Mucosa of rectum (tissue), 2 donors: ENCODE data around the gene CHN1.

Source experiments
- H3K27ac ChIP-seq, 2 donors: one replicate each; pipeline ENCODE4 v1.7.0; 2013; ENCODE audit warnings: inconsistent platforms in 2 of 2, low read depth in 2 of 2, low read length in 2 of 2
- H3K27me3 ChIP-seq, 2 donors: one replicate each; pipeline ENCODE4 v1.7.0; 2013; ENCODE audit warnings: low read length in 2 of 2; ENCODE audit not compliant: control insufficient read depth in 2 of 2, insufficient read depth in 2 of 2
- H3K36me3 ChIP-seq, 2 donors: one replicate each; pipeline ENCODE4 v1.7.0; 2013; ENCODE audit warnings: low read length in 2 of 2; ENCODE audit not compliant: control insufficient read depth in 2 of 2, insufficient read depth in 2 of 2
- H3K4me1 ChIP-seq, 2 donors: one replicate each; pipeline ENCODE4 v1.7.0; 2013; ENCODE audit warnings: low read length in 2 of 2, mild to moderate bottlenecking in 1 of 2; ENCODE audit not compliant: control insufficient read depth in 2 of 2, insufficient read depth in 2 of 2
- H3K4me3 ChIP-seq, 2 donors: one replicate each; pipeline ENCODE4 v1.7.0; 2013; ENCODE audit warnings: low read length in 2 of 2
- H3K9ac ChIP-seq, 2 donors: one replicate each; pipeline ENCODE4 v1.7.0; 2013; ENCODE audit warnings: low read length in 2 of 2, low read depth in 1 of 2, mild to moderate bottlenecking in 1 of 2
- H3K9me3 ChIP-seq, 2 donors: one replicate each; pipeline ENCODE4 v1.7.0; 2013; ENCODE audit warnings: low read length in 2 of 2; ENCODE audit not compliant: control insufficient read depth in 2 of 2
- donor health status: healthy.
- donor health status: Normal muscosa, but diverticular disease.

CHN1 gene

GRCh38 chr2:174965992-174966744, 39.0 kb downstream of the CHN1 start:
- Histone ChIP-seq H3K4me1 (no peaks in the 10 kb centered on the region), H3K27ac (no peak overlapping the region), H3K4me3 (no peak overlapping the region), H3K36me3 (no peaks in the 10 kb centered on the region), H3K27me3 (no peaks in the 10 kb centered on the region), H3K9me3 (no peaks in the 10 kb centered on the region), H3K9ac (no peak overlapping the region)

GRCh38 chr2:174965551-174965950, 39.6 kb downstream of the CHN1 start:
- no peaks in the 10 kb centered on the region for H3K27me3 ChIP-seq
- no peak overlapping the region for H3K9ac ChIP-seq
- H3K4me3 ChIP-seq: no peak overlapping the region
- no peaks in the 10 kb centered on the region for H3K4me1 ChIP-seq
- H3K27ac ChIP-seq: no peak overlapping the region
- no peaks in the 10 kb centered on the region for H3K36me3 ChIP-seq
- H3K9me3 ChIP-seq: no peaks in the 10 kb centered on the region

GRCh38 chr2:174964404-174964803, 40.8 kb downstream of the CHN1 start:
- Histone ChIP-seq H3K4me3 (no peak overlapping the region), H3K4me1 (no peaks in the 10 kb centered on the region), H3K9ac (no peak overlapping the region)

GRCh38 chr2:174963437-174964400, 41.5 kb downstream of the CHN1 start:
- Histone ChIP-seq H3K27me3 (no peaks in the 10 kb centered on the region), H3K4me1 (no peaks in the 10 kb centered on the region), H3K27ac (no peak overlapping the region), H3K9ac (no peak overlapping the region), H3K9me3 (no peaks in the 10 kb centered on the region), H3K4me3 (no peak overlapping the region), H3K36me3 (no peaks in the 10 kb centered on the region)

More at GRCh38 chr2:174964404-174964803, 40.8 kb downstream of the CHN1 start:
- Histone ChIP-seq H3K9me3 (no peaks in the 10 kb centered on the region), H3K36me3 (no peaks in the 10 kb centered on the region), H3K27ac (no peak overlapping the region), H3K27me3 (no peaks in the 10 kb centered on the region)

GRCh38 chr2:174959787-174960186, 45.4 kb downstream of the CHN1 start:
- no peak overlapping the region for H3K9ac ChIP-seq
- no peaks in the 10 kb centered on the region for H3K4me1 ChIP-seq
- no peaks in the 10 kb centered on the region for H3K36me3 ChIP-seq
- H3K27me3 ChIP-seq: no peaks in the 10 kb centered on the region
- no peaks in the 10 kb centered on the region for H3K9me3 ChIP-seq
- no peak overlapping the region for H3K4me3 ChIP-seq
- no peak overlapping the region for H3K27ac ChIP-seq

GRCh38 chr2:174957050-174957449, 48.1 kb downstream of the CHN1 start:
- no peak overlapping the region for H3K27ac ChIP-seq
- H3K9me3 ChIP-seq: no peaks in the 10 kb centered on the region
- no peaks in the 10 kb centered on the region for H3K4me1 ChIP-seq
- no peaks in the 10 kb centered on the region for H3K27me3 ChIP-seq
- H3K36me3 ChIP-seq: no peaks in the 10 kb centered on the region
- no peak overlapping the region for H3K4me3 ChIP-seq
- H3K9ac ChIP-seq: no peak overlapping the region

- H3K9ac ChIP-seq: no peak overlapping the region
- no peaks in the 10 kb centered on the region for H3K27me3 ChIP-seq
- no peak overlapping the region for H3K4me3 ChIP-seq
- no peaks in the 10 kb centered on the region for H3K36me3 ChIP-seq
- no peaks in the 10 kb centered on the region for H3K4me1 ChIP-seq
- H3K27ac ChIP-seq: no peak overlapping the region
- no peaks in the 10 kb centered on the region for H3K9me3 ChIP-seq
Measured at GRCh38 chr2:174952607-174953006, 52.6 kb downstream of the CHN1 start.

- Histone ChIP-seq H3K9me3 (no peaks in the 10 kb centered on the region), H3K36me3 (no peaks in the 10 kb centered on the region), H3K27me3 (no peaks in the 10 kb centered on the region), H3K27ac (no peak overlapping the region), H3K4me1 (no peaks in the 10 kb centered on the region), H3K9ac (no peak overlapping the region), H3K4me3 (no peak overlapping the region)
Measured at GRCh38 chr2:174951745-174952144, 53.4 kb downstream of the CHN1 start.

DNA sequence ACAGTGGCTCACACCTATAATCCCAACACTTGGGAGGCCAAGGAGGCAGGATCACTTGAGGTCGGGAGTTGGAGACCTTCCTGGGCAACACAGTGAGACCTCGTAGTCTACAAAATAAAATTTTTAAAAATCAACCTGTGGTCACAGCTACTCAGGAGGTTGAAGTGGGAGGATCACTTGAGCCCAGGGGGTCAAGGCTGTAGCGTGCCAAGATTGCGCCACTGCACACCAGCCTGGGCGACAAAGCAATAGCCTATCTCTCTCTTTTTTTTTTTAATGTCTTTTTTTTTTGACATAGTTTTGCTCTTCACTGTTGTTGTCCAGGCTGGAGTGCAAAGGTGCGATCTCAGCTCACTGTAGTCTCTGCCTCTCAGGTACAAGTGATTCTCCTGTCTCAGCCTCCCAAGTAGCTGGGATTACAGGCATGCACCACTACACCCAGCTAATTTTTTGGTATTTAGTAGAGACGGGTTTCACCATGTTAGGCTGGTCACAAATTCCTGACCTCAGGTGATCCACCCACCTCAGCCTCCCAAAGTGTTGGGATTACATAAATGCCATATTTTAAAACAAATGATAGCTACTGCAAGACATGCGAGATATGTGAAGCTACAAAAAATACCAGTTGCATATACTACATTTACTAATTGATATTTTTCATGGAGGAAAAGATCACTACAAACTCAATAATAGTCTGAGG, 55.0 kb downstream of the CHN1 start:
- Histone ChIP-seq H3K27me3 (no peaks in the 10 kb centered on the region), H3K27ac (no peak overlapping the region)

More for the DNA sequence above, 55.0 kb downstream of the CHN1 start:
- Histone ChIP-seq H3K9me3 (no peaks in the 10 kb centered on the region), H3K36me3 (no peaks in the 10 kb centered on the region), H3K4me1 (no peaks in the 10 kb centered on the region), H3K9ac (no peak overlapping the region), H3K4me3 (no peak overlapping the region)
